ENCODE results near the gene GGNBP2.
"Not testable (repeated sequence)": the region's sequence is repeated elsewhere in the genome, so short reads cannot be mapped to it uniquely, and the experiment has no call there.

The GGNBP2 gene

GRCh38 chr17:36602924-36603384 is 58.2 kb downstream of the GGNBP2 start:
- DNase-seq: peak; percentile 59

GRCh38 chr17:36605028-36605427 is 60.3 kb downstream of the GGNBP2 start:
- DNase-seq: not testable (repeated sequence)

- DNase-seq: no peak
Measured at GRCh38 chr17:36608280-36608679, 63.6 kb downstream of the GGNBP2 start.

- DNase-seq: no peak
Measured at GRCh38 chr17:36608794-36609497, 64.2 kb downstream of the GGNBP2 start.

GRCh38 chr17:36609498-36609862 is 64.8 kb downstream of the GGNBP2 start:
- DNase-seq: no peak

- no peak for DNase-seq
Measured at GRCh38 chr17:36610474-36610873, 65.8 kb downstream of the GGNBP2 start.

GRCh38 chr17:36611345-36612072 is 66.8 kb downstream of the GGNBP2 start:
- DNase-seq: no peak

GRCh38 chr17:36612323-36612722 is 67.6 kb downstream of the GGNBP2 start:
- no peak for DNase-seq

GRCh38 chr17:36613155-36613554 is 68.4 kb downstream of the GGNBP2 start:
- no peak for DNase-seq

- no peak for DNase-seq
Measured at GRCh38 chr17:36614081-36614480, 69.4 kb downstream of the GGNBP2 start.

- no peak for DNase-seq
Measured at GRCh38 chr17:36614933-36615332, 70.2 kb downstream of the GGNBP2 start.

GRCh38 chr17:36616061-36617029 is 71.6 kb downstream of the GGNBP2 start:
- DNase-seq: no peak

GRCh38 chr17:36617773-36618172 is 73.1 kb downstream of the GGNBP2 start:
- DNase-seq: no peak

GRCh38 chr17:36623281-36623680 is 78.6 kb downstream of the GGNBP2 start:
- DNase-seq: no peak

- DNase-seq: no peak
Measured at GRCh38 chr17:36625188-36625587, 80.5 kb downstream of the GGNBP2 start.

- no peak for DNase-seq
Measured at GRCh38 chr17:36627101-36627500, 82.4 kb downstream of the GGNBP2 start.

GRCh38 chr17:36628576-36628975 is 83.9 kb downstream of the GGNBP2 start:
- no peak for DNase-seq

GRCh38 chr17:36629252-36629847 is 84.6 kb downstream of the GGNBP2 start:
- peak; percentile 79 for DNase-seq

- DNase-seq: no peak
Measured at GRCh38 chr17:36629970-36630502, 85.3 kb downstream of the GGNBP2 start.

- DNase-seq: no peak
Measured at GRCh38 chr17:36631022-36631421, 86.3 kb downstream of the GGNBP2 start.

- DNase-seq: no peak
Measured at GRCh38 chr17:36632916-36633771, 88.4 kb downstream of the GGNBP2 start.
